Stimulated activated CD4-positive, alpha-beta T cell treated with anti-CD3 and anti-CD28 coated beads, Interleukin-2, amount 100 ng/mL, for 24 hours (primary cell): ENCODE data around the gene SLF1.
A peak's percentile ranks its signal among the peaks of the same experiment; 100 is the strongest.
"Not testable (repeated sequence)": the region's sequence is repeated elsewhere in the genome, so short reads cannot be mapped to it uniquely, and the experiment has no call there.

Experiments used
- DNase-seq, 2 donors: peaks; one replicate each; pipeline ENCODE4 v3.0.0-alpha.2; 2020

Gene SLF1

GRCh38 chr5:94618493-94619328, at the start of gene SLF1, which contains the start of gene KIAA0825:
Gene SLF1, plus strand, starts transcription at chr5:94618669. Its CDS starts 10,142 bp downstream, at chr5:94628811.
Gene KIAA0825, minus strand, starts transcription at chr5:94618604. Its CDS starts 81,478 bp downstream, at chr5:94537126.
- peak; percentile 87 to 89 for DNase-seq

DNA sequence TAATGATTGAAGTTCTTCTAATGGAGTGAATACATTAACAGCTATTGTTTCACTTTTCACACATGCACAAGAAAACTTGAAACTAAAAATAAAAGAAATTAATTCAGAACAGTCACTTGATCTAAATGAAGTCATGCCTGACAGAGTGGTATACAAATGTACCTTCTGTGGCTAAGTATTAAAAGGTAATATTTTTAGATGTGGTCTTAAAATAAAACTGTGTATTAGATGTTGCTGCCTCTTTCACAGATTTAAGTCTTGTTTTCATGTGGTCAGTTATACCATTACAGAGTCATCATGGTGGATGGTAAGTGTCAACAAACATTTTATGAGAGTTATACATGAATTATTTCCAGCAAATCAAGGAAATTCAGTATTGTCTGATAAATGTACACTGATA, 47.1 kb upstream of the SLF1 start:
- DNase-seq = no peak

- DNase-seq = not testable (repeated sequence)
These were observed 45.1 kb upstream of the SLF1 start for GRCh38 chr5:94573349-94573748.

DNA sequence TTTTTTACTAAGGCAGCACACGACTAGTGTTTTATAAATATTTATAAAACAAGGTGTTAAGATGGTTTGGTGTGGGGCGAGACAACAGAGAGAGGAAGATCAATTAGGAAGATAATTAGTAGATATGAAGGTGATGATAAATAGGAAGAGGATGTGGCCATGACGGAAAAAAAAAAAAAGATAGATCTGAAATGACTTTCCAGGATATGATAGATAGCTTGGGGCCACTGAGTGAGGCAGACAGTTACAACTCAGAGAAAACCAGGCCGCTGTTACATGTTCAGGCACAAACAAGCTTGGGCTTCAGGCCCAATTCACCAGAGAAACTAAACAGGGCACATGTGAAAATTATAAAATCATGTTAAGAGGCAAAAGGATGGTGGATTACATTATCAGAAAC, 43.3 kb upstream of the SLF1 start:
- no peak for DNase-seq

DNA sequence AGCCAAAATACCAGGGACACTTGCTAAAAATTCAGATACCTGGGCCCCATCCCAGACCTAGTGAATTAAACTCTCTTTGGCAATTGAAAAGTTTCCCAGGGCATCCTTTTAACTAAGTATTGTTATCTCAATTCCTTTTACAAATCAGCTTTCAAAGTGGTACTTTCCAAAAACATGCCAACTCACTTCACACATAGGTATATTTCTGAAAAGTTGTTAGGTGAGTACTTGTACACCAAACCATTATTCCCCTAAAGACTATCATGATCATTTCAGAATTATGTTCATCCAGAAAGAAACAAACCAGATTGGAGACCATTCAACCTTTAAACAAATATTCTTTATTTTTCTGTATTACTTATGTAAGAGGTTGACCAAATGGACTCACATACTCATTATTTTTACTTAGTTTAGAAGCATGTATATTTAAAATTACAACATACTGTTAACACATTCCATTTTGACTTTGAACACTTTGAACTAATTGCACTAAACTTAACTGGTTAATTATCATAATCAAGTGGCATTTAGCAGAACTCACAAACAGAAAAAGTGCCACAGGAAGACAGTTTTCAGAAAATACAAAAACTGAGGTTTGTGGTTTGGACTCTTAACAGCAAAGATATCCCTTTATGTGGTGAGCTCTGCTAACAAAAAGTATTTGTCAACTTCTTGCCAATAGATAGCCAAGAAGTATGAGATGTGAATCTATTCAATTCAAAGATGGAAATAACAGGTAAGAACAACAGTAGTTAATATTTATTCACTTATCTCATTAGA, 40.8 kb upstream of the SLF1 start:
- DNase-seq = no peak

GRCh38 chr5:94595281-94595840, 23.1 kb upstream of the SLF1 start:
- DNase-seq = no peak

- no peak for DNase-seq
These were observed 4.9 kb upstream of the SLF1 start for GRCh38 chr5:94613583-94613982.

DNA sequence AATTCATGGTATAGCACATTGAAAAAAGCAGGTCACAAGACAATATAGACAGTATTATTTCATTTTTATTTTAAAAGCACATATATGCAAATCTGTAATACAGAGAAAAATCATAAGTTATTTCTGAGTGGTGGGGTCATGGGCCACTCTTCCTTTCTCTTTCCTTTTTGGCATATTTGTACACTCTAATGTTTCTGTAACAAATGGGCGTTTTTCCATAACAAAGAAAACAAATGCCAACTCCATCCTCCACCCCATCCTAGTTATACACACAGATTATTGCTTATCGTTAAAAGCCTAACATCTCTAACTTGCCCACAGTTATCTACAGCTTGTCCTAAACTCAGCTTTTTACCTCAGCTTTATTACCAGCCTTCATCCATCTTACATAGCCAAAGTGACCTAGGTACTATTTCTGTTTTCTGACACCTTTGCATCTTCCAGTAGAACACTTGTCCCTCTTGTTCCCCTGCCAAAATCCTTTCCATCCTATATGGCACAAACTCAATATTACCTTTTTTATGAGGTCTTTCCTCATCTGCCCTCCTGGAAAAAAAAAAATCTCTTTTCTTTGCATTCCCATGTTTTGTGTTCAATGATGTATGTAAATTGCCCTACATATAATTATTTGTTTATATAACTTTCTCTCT, 4.2 kb upstream of the SLF1 start:
- no peak for DNase-seq

DNA sequence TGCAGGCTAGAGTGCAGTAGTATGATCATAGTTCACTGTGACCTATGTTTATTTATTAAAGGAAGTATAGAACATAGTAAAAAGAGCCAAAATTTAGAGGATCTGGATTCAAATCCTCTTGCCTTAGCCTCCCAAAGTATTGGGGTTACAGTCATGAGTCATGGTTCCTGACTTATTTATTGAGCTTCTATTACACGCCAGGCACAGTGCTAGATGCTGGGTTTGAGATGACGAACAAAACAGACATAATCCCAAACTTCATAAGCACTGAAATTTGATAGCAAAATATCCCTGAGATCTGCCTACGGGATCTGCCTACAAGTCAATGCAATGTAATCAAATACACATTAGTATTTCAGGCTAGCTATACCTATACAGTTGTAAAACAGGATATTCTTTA, 2.6 kb upstream of the SLF1 start:
- no peak for DNase-seq

GRCh38 chr5:94618029-94618492, 408 bp upstream of the SLF1 start:
- DNase-seq = no peak

DNA sequence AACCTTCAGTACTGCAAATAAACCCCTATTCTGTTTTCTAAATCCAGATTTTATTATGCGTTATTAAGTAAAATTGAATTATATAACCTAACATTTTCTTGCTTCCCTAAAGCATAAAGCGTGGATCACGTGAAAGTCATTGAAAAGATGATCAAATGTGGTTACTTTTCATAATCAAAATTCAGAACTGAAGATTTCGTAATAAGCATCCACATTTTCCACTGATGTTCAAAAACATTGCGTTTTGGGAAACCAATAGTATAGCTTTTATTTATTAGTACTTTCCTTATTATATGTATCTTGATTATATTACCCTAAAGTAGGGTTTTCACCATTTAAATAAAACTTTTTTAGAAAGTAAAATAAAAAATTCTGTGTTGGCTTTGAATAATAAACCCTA, 1.8 kb downstream of the SLF1 start:
- no peak for DNase-seq

DNA sequence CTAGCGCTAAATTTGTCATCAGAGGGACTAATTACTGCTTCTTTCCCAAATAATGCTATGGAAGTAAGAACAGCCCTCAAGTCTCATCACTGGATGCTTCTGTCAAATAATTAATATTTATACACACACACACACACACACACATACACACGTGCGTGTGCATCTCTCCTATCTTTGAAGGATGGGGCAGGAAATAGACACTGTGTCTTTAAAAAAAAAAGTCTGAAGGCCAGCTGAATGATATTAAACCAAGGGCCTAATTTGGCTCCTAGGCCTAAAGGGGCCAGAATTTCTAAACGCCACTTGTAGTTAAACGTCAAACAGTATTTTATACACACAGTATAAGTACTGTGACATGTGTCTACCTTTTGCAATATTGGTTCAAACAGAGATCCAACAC, 3.3 kb downstream of the SLF1 start:
- DNase-seq = no peak

- DNase-seq = no peak
These were observed 4.5 kb downstream of the SLF1 start for GRCh38 chr5:94623011-94623410.

DNA sequence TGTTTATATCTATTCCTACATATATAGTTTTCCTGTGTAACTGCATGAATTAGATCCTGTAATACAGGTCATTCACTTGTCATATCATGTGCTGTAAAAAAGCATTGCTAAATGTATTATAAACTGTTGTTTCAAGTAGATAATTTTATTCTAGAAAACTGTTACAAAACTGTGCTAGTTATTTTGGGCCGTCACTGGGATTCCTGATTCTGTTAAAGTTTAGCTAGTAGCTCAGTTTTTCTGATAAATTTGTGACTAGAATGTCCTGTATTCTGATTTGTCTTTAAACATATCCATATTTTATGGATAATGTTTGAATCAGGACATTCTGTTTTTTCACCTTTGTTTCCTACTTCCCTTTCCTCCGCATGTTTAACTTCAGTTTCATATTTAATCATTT, 5.4 kb downstream of the SLF1 start:
- no peak for DNase-seq

- no peak for DNase-seq
These were observed 8.7 kb downstream of the SLF1 start for GRCh38 chr5:94627191-94627590.

- DNase-seq = no peak
These were observed 13.6 kb downstream of the SLF1 start for GRCh38 chr5:94632024-94632423.

GRCh38 chr5:94640176-94640575, 21.7 kb downstream of the SLF1 start:
- no peak for DNase-seq

- DNase-seq = no peak
These were observed 26.6 kb downstream of the SLF1 start for GRCh38 chr5:94645053-94645452.

GRCh38 chr5:94646758-94647157, 28.3 kb downstream of the SLF1 start:
- DNase-seq = no peak

DNA sequence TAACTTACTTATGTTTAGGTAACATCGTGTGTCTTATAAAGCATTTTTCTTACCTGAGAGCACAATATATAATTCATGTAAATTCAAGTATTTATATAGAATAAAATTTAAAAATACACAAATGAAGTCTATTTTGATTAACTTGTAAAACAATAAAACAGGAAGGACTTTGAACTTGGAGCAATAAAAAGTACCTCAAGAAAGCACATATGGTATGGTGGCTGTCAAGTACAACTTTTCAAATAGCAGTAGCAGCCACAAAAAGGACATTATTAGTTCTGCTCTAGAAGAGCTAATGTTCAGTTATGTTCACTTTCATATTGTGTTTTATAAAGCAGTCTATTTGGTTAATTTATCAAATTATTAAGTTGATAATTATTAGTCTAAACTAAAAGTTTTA, 31.4 kb downstream of the SLF1 start:
- DNase-seq = no peak

- DNase-seq = no peak
These were observed 39.8 kb downstream of the SLF1 start for GRCh38 chr5:94658272-94658671.

DNA sequence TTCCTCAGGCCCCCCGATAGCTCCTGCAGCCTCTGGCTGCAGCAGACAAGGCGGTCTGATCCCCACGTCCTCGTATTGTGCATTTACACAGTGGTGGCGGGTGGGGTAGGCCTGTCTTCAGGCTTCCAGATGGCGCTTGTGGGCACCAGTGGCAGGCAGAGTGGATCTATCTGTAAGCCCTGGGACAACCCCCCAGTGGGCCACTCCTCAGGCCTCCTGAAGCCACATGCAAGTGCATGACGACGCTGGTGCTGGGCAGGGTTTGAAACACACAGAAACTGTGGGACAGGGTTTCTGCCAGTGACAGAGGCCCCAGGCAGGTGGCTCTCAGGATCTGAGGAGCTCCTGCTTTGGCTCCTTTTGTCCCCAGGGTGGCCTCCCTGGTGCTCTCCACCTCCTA, 42.0 kb downstream of the SLF1 start:
- no peak for DNase-seq

DNA sequence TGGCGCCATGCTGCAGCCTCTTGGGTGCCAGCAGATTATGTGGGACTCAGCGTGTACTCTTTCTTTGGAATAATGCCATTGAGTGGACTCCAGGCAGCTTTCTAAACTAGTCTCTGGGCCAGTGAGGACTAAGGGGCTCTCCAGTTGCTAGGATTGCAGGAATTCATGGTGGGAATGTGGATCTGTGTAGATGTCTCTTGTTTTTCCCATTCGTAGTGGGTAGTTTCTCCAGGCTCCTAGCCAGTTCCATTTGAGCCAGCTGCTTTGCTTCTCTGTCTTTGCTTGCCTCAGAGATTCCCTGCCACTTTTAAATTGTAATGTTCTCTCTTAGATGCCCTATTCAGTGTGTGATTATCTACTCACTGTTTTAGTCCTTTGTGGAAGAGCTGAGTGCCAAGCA, 42.6 kb downstream of the SLF1 start:
- DNase-seq = no peak
